ENCODE measurements around the gene SQOR.

GRCh38 chr15:45604326-45604725, 30.5 kb upstream of the SQOR start:
- TF ChIP-seq POLR2A (IDR thresholded peaks at IDR 0.05) (no peak), EP300 (IDR thresholded peaks at IDR 0.05) (no peak), CTCF (IDR thresholded peaks at IDR 0.05) (no peak), POLR2AphosphoS5 (IDR thresholded peaks at IDR 0.05) (no peak)

Data from stomach (tissue), 4 donors.